GM12891 (cell line): ENCODE data around the gene KCNJ13.

Experiments used
- DNase-seq: peaks from one replicate; pipeline ENCODE4 v3.0.0; 2011; ENCODE audit warnings: low spot score; ENCODE audit not compliant: insufficient read length
- FAIRE-seq: peaks from 2 replicates; lab custom pipeline; 2011; peaks lifted over from hg19 to GRCh38; lab: Jason Lieb, UNC
- PAX5 ChIP-seq: IDR thresholded peaks from 2 replicates; pipeline ENCODE4 v1.6.1; 2011; ENCODE audit warnings: low read length, moderate library complexity, mild to moderate bottlenecking; ENCODE audit not compliant: insufficient read depth, severe bottlenecking
- POLR2A ChIP-seq: IDR thresholded peaks from 2 replicates; pipeline ENCODE4 v1.6.1; 2011; ENCODE audit warnings: low read depth, low read length, control low read depth
- POLR2AphosphoS5 ChIP-seq: IDR thresholded peaks from 2 replicates; pipeline ENCODE4 v1.6.1; 2011; ENCODE audit warnings: low read depth, low read length, control low read depth
- POU2F2 ChIP-seq: IDR thresholded peaks from 2 replicates; pipeline ENCODE4 v1.6.1; 2011; ENCODE audit warnings: low read depth, mild to moderate bottlenecking, control low read depth, low read length, moderate library complexity
- SPI1 ChIP-seq: IDR thresholded peaks from 2 replicates; pipeline ENCODE4 v1.6.1; 2011; ENCODE audit warnings: low read depth, low read length, control low read depth
- TAF1 ChIP-seq: IDR thresholded peaks from 2 replicates; pipeline ENCODE4 v1.6.1; 2011; ENCODE audit warnings: low read depth, low read length, control low read depth

The KCNJ13 gene

DNA sequence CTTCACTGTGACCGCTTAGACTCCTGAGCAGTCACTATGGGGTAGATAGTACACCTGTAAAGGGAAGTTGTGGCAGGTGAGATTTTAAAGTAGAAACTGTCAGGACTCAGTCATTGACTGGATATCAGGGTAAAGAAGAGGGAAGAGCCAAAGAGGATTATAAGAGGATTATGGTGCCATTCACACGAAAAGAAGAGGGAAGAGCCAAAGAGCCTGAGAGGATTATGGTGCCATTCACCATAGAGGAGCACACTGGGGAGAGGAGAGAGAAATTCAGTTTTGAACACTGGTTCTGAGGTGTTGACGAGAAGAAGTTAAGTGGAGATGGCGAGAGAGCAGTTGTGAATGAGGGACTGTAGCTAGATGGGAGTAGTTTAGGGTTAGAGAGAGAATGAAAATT is 16.9 kb upstream of the KCNJ13 start:
- TF ChIP-seq TAF1 (no peak), PAX5 (no peak), POU2F2 (no peak), POLR2A (no peak), POLR2AphosphoS5 (no peak), SPI1 (no peak)
- no peak for FAIRE-seq
- DNase-seq, result no peak

DNA sequence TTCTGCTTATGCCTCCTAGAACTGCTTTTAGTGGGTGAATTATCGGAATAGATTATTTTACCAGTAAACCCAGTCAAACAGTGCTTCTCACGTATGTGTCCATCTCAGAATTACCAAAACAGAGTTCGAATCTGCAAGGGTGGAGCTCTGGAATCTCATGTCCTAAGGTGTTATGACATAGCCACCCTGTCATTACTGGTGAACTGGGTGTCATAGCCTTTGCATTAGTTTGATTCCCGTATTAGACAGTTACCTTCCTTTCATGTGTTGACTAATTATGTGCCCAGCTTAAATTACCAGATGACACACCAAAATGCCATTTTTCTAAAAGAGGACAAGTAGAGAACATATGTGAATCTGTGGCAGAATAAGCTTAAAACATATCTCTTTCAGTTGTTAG is 15.2 kb upstream of the KCNJ13 start:
- DNase-seq (no peak), FAIRE-seq (no peak)
- TF ChIP-seq PAX5, result no peak
- TF ChIP-seq TAF1, result no peak
- TF ChIP-seq POLR2AphosphoS5, result no peak
- TF ChIP-seq SPI1, result no peak
- no peak for TF ChIP-seq POU2F2
- TF ChIP-seq POLR2A, result no peak

GRCh38 chr2:232789082-232789481 is 12.7 kb upstream of the KCNJ13 start:
- no peak for FAIRE-seq
- no peak for DNase-seq
- TF ChIP-seq POU2F2 (no peak), SPI1 (no peak), POLR2A (no peak), TAF1 (no peak), POLR2AphosphoS5 (no peak), PAX5 (no peak)

- TF ChIP-seq TAF1 (no peak), POLR2A (no peak), PAX5 (no peak)
- FAIRE-seq (no peak), DNase-seq (no peak)
Measured at GRCh38 chr2:232787806-232788205, 11.4 kb upstream of the KCNJ13 start.

- no peak for DNase-seq
- no peak for FAIRE-seq
- TF ChIP-seq PAX5, result no peak
- TF ChIP-seq SPI1, result peak; percentile 73
Measured at GRCh38 chr2:232783278-232783677, 6.9 kb upstream of the KCNJ13 start.

GRCh38 chr2:232781765-232782164 is 5.4 kb upstream of the KCNJ13 start:
- peak; percentile 20 for FAIRE-seq
- no peak for TF ChIP-seq PAX5
- no peak for TF ChIP-seq POU2F2
- TF ChIP-seq POLR2A, result no peak
- no peak for TF ChIP-seq SPI1
- TF ChIP-seq TAF1, result no peak
- TF ChIP-seq POLR2AphosphoS5, result no peak
- no peak for DNase-seq

DNA sequence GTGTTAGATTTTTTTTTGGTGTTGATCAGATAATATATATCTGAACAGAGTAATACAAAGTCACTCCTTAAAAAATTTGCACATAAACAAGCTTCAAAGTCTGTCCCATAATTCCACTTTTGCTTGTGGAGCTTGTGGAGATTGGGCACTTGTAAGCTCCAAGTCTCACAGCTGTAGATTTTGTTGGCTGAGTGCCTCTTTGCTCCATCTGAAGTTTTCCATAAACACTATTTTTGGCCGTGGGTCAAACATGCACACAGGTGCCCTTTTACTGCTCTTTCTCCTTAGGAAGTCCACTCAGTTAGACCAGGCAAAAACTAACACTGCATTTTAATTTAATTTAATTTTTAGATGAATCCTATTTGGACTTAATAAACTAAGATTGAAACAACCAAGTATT is 3.6 kb upstream of the KCNJ13 start:
- no peak for FAIRE-seq
- TF ChIP-seq POLR2AphosphoS5 (no peak), TAF1 (no peak), SPI1 (no peak), PAX5 (no peak), POLR2A (no peak), POU2F2 (no peak)
- no peak for DNase-seq

DNA sequence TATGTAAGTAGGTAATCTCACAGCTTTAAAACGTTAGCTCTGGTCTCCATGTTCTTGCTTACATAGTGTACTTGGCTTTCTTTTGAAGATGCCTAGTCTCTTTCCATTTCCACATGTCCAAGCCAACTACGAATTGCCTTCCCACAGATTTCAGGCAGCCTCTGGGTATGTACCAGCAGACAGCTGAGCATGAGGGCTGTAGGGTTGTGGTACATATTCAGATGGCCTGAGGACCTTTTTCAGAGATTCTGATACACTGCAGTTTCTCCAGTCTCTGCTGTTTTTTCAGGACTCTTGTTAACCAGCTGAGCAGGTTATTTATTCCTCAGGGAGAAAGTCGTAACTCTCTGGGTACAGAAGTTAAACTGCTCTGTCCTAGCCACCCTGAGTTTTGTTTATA is 3.1 kb upstream of the KCNJ13 start:
- FAIRE-seq (no peak), DNase-seq (no peak)
- TF ChIP-seq SPI1 (no peak), TAF1 (no peak), POLR2AphosphoS5 (no peak), POLR2A (no peak), PAX5 (no peak), POU2F2 (no peak)

GRCh38 chr2:232777276-232777675 is 911 bp upstream of the KCNJ13 start:
- DNase-seq, result no peak
- TF ChIP-seq PAX5 (no peak), TAF1 (no peak), POLR2A (no peak), SPI1 (no peak), POLR2AphosphoS5 (no peak), POU2F2 (no peak)
- no peak for FAIRE-seq

DNA sequence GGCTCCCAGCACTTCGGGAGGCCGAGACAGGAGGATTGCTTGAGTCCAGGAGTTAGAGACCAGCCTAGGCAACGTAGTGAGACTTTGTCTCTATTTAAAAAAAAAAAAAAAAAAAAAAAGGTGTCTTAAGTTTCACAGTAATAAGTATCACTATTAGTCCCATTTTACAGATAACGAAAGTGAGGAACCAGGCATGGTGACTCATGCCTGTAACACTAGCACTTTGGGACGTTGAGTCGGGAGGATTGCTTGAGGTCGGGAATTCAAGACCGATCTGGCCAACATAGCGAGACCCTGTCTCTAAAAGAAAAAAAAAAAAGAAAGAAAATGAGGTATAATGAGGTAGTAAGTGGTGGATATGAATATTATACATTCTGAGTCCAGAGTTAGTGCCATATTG is 2.5 kb downstream of the KCNJ13 start:
- TF ChIP-seq TAF1 (no peak), PAX5 (no peak), POU2F2 (no peak), POLR2AphosphoS5 (no peak), SPI1 (no peak), POLR2A (no peak)
- peak; percentile 40 for FAIRE-seq
- no peak for DNase-seq
